GM12878 (cell line): ENCODE data around the gene CHMP1A. TPM values are rescaled to one million over a fixed set of nuclear protein-coding genes. Genes with fewer than 3 reads are reported as not detected.

Source experiments
- ATAC-seq: fragments of 200-7000 bp; cut with Tn5 transposase; 3 replicates; pipeline ENCODE4 v1.9.1; 2020; ENCODE audit warnings: mild to moderate bottlenecking, moderate library complexity
- BruUV-seq: library from RNA; stranded (reverse); fragments of 400-500 nt; replicated peaks from 2 replicates; lab custom pipeline; 2021; lab: Mats Ljungman, UMichigan
- CTCF ChIA-PET: fragments of 300-600 bp; sonication (Branson Sonifier 250); formaldehyde crosslinking; extraction: SDS; loops from one replicate; lab custom pipeline; 2021; ENCODE audit warnings: inconsistent platforms; lab: Yijun Ruan, JAX
- POLR2A ChIA-PET: fragments of 350-600 bp; formaldehyde crosslinking; extraction: SDS; loops from one replicate; lab custom pipeline; 2021; ENCODE audit warnings: inconsistent platforms; lab: Charles Lee
- RAD21 ChIA-PET: fragments of 300-600 bp; sonication (Branson Sonifier 250); formaldehyde crosslinking; loops from one replicate; lab custom pipeline; 2023; ENCODE audit warnings: antibody characterized with exemption; ENCODE audit not compliant: unreplicated experiment; lab: Charles Lee
- SMC1A ChIA-PET: fragments of 300-600 bp; sonication (Branson Sonifier 250); formaldehyde crosslinking; loops from one replicate; lab custom pipeline; 2023; ENCODE audit not compliant: unreplicated experiment, uncharacterized antibody; lab: Charles Lee
- DNase-seq: peaks from one replicate; pipeline ENCODE4 v3.0.0-alpha.2; 2011; ENCODE audit warnings: low read depth, low spot score
- FAIRE-seq: peaks from 3 replicates; lab custom pipeline; 2011; peaks lifted over from hg19 to GRCh38; lab: Jason Lieb, UNC
- H2AFZ ChIP-seq: 2 replicates; pipeline ENCODE4 v1.6.0; 2011; ENCODE audit warnings: low read depth, low read length, control low read depth; ENCODE audit not compliant: control insufficient read depth
- H3K27ac ChIP-seq: 2 replicates; pipeline ENCODE4 v1.5.1; 2011; ENCODE audit warnings: control low read depth; ENCODE audit not compliant: control insufficient read depth, insufficient read depth
- H3K27me3 ChIP-seq, 2 experiments: replicated peaks in 1 of 2; 2 replicates each; pipeline versions ENCODE4 v1.6.0 to v1.6.1; 2011; ENCODE audit warnings: low read length in 1 of 2; ENCODE audit not compliant: control insufficient read depth in 2 of 2, insufficient read depth in 2 of 2
- H3K36me3 ChIP-seq, 2 experiments: 2 replicates each; pipeline ENCODE4 v1.5.1; 2011; ENCODE audit warnings: low read length in 1 of 2; ENCODE audit not compliant: control insufficient read depth in 2 of 2, insufficient read depth in 2 of 2
- H3K4me1 ChIP-seq: 2 replicates; pipeline ENCODE4 v1.6.1; 2011; ENCODE audit warnings: mild to moderate bottlenecking, low read length, moderate library complexity, mixed read lengths; ENCODE audit not compliant: control insufficient read depth, insufficient read depth
- H3K4me2 ChIP-seq: 2 replicates; pipeline ENCODE4 v1.6.0; 2011; ENCODE audit warnings: control low read depth; ENCODE audit not compliant: control insufficient read depth, insufficient read depth
- H3K4me3 ChIP-seq: fragments of 200-600 bp; sonication (generic); 2 replicates; pipeline ENCODE4 v1.5.1; 2016
- H3K79me2 ChIP-seq: 2 replicates; pipeline ENCODE4 v1.6.0; 2011; ENCODE audit warnings: low read length; ENCODE audit not compliant: control insufficient read depth, insufficient read depth
- H3K9ac ChIP-seq: 2 replicates; pipeline ENCODE4 v1.8.0; 2011; ENCODE audit warnings: low read length, control low read depth, mixed read lengths; ENCODE audit not compliant: control insufficient read depth, insufficient read depth
- H3K9me3 ChIP-seq: replicated peaks from 3 replicates; pipeline ENCODE4 v1.5.1; 2011; ENCODE audit warnings: mild to moderate bottlenecking, low read length; ENCODE audit not compliant: control insufficient read depth, insufficient read depth
- H4K20me1 ChIP-seq: 2 replicates; pipeline ENCODE4 v1.6.0; 2011; ENCODE audit not compliant: control insufficient read depth, insufficient read depth
- CHD1 ChIP-seq: IDR thresholded peaks from 2 replicates; pipeline ENCODE4 v1.6.1; 2012; ENCODE audit warnings: low read depth, low read length, improper control_type of control experiment
- IRF4 ChIP-seq: IDR thresholded peaks from 2 replicates; pipeline ENCODE4 v1.6.1; 2011; ENCODE audit warnings: low read depth, low read length
- JUNB ChIP-seq: IDR thresholded peaks from 2 replicates; pipeline ENCODE4 v1.6.1; 2016; ENCODE audit warnings: antibody characterized with exemption, mild to moderate bottlenecking
- KAT2A ChIP-seq: conservative IDR thresholded peaks from 2 replicates; pipeline ENCODE4 v1.6.1; 2011; ENCODE audit warnings: low read depth, low read length; ENCODE audit not compliant: control insufficient read depth
- NFYB ChIP-seq: IDR thresholded peaks from 2 replicates; pipeline ENCODE4 v1.6.1; 2011; ENCODE audit warnings: low read depth, mild to moderate bottlenecking, low read length, improper control_type of control experiment, moderate library complexity; ENCODE audit not compliant: insufficient read depth
- POLR2A ChIP-seq: IDR thresholded peaks from 2 replicates; pipeline ENCODE4 v1.6.1; 2011; ENCODE audit warnings: low read depth, mild to moderate bottlenecking, low read length
- SRF ChIP-seq, 2 experiments: IDR thresholded peaks; 2 replicates each; pipeline ENCODE4 v1.6.1; 2011; ENCODE audit warnings: low read depth in 2 of 2, low read length in 2 of 2, mild to moderate bottlenecking in 1 of 2, moderate library complexity in 1 of 2
- TCF3 ChIP-seq: IDR thresholded peaks from 2 replicates; pipeline ENCODE4 v1.6.1; 2012; ENCODE audit warnings: low read depth, mild to moderate bottlenecking, low read length, borderline replicate concordance; ENCODE audit not compliant: insufficient read depth
- YY1 ChIP-seq: IDR thresholded peaks from 2 replicates; pipeline ENCODE4 v1.6.1; 2011; ENCODE audit warnings: low read depth, mild to moderate bottlenecking, low read length
- ZNF217 ChIP-seq: fragments of 450-650 bp; IDR thresholded peaks from 2 replicates; pipeline ENCODE4 v1.6.1; 2017; ENCODE audit warnings: antibody characterized with exemption, mild to moderate bottlenecking
- WGBS: methylation state at CpG from one replicate; pipeline ENCODE4 v1.1.6; 2016; ENCODE audit warnings: low lambda C conversion rate; ENCODE audit not compliant: insufficient replicate concordance, insufficient coverage; ENCODE audit errors: missing lambda C conversion rate; 5-methylcytosine and 5-hydroxymethylcytosine counted together
- in situ Hi-C: fragments of 300-500 bp; cut with MboI; formaldehyde crosslinking; loops from 9 replicates; pipeline ENCODE4 v1.14.3; 2018; ENCODE audit warnings: mixed read lengths
- intact Hi-C: fragments of 100-400 bp; cut with micrococcal nuclease; formaldehyde crosslinking; loops from one replicate; pipeline ENCODE4 v1.14.2; 2022; ENCODE audit not compliant: unreplicated experiment
- polyA plus RNA-seq, 11 experiments: library from polyadenylated mRNA; depleted of rRNA in 4 of 11; unstranded in 6 of 11; stranded (reverse) in 5 of 11; fragments of >200 nt; fragmentation: Nextera tagmentation in 4 of 11; fragmentation: Illumina TruSeq in 1 of 11; extraction: Ambion mirVana in 4 of 11; extraction: Trizol in 1 of 11; gene quantifications; 1 replicate in 1 of 11; 2 replicates in 10 of 11; pipeline versions ENCODE4 v1.2.1 to v1.2.3, GENCODE V29; 2011 to 2016; ENCODE audit warnings: inconsistent platforms in 2 of 11, missing spikeins in 2 of 11, low read depth in 1 of 11
- total RNA-seq, 4 experiments: library from RNA; depleted of rRNA in 3 of 4; stranded (reverse); fragments of >200 nt in 3 of 4; fragmentation: Illumina TruSeq in 1 of 4; extraction: Trizol in 1 of 4; gene quantifications; 2 replicates each; pipeline versions ENCODE4 v1.2.1 to v1.2.3, GENCODE V29; 2013 to 2021
- TF ChIP-seq, protein P1 (sequence below): fragments of 450-650 bp; IDR thresholded peaks from 2 replicates; pipeline ENCODE4 v1.6.1; 2016; ENCODE audit warnings: mild to moderate bottlenecking, moderate library complexity, borderline replicate concordance
- TF ChIP-seq, protein P2 (sequence below): fragments of 150-350 bp; IDR thresholded peaks from 2 replicates; pipeline ENCODE4 v1.6.1; 2016; ENCODE audit warnings: low read depth, low read length
- TF ChIP-seq, protein P3 (sequence below): IDR thresholded peaks from 2 replicates; pipeline ENCODE4 v1.6.1; 2011; ENCODE audit warnings: borderline replicate concordance, low read depth, mild to moderate bottlenecking, moderate library complexity, mixed read lengths, low read length; ENCODE audit not compliant: insufficient read depth; ENCODE audit errors: extremely low read length

Gene CHMP1A
- total and polyA plus RNA-seq, 10 of the 15 experiments (the other 5 are each of a cell fraction or from before 2014, with no cell fraction given), result 1.0 to 86.7 (median 54.7) TPM

DNA sequence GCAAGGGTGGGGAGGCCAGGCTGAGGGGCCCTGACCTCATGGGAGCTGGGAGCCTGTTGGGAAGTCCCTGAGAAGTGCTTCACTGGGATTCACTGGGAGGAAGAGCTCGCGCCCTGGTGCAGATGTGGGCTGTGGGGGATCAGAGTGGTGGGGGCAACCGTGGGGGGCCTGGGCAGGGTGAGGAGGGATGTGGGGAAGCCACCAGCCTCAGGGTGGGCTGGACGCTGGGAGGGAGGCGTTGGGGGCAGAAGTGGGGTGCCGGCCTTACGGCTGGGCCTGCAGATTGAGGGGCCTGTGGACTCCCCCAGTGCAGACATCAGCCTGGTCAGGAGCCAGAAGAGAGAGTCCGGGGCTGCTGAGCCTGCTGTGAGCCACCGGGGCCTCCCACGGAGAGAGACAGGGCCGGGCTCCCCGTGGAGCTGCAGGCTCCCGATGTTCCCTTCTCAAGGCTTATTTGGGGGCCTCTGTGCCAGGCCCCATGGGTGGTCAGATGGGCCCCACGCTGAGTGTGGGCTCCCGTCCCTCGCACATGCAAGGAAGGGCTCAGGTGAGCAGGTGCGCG is 36.3 kb downstream of the CHMP1A start:
- POLR2A ChIA-PET, result no interaction called here
- intact Hi-C loops, result no loop called here
- SMC1A ChIA-PET, result no interaction called here

More for the DNA sequence above, 36.3 kb downstream of the CHMP1A start:
- Histone ChIP-seq H3K4me2 (no peak overlapping the region), H3K36me3 (no peaks in the 10 kb centered on the region), H3K4me3 (no peak overlapping the region), H4K20me1 (no peaks in the 10 kb centered on the region), H3K9ac (no peak overlapping the region), H3K79me2 (no peaks in the 10 kb centered on the region)
- no peak for TF ChIP-seq TCF3
- no peak for TF ChIP-seq IRF4
- no peak for TF ChIP-seq JUNB
- TF ChIP-seq ZNF217, result no peak
- TF ChIP-seq SRF (IDR thresholded peaks at IDR 0.05; ENCODE audit: low read depth in 2 of 2, low read length in 2 of 2), result no peak
- TF ChIP-seq, protein P1, sequence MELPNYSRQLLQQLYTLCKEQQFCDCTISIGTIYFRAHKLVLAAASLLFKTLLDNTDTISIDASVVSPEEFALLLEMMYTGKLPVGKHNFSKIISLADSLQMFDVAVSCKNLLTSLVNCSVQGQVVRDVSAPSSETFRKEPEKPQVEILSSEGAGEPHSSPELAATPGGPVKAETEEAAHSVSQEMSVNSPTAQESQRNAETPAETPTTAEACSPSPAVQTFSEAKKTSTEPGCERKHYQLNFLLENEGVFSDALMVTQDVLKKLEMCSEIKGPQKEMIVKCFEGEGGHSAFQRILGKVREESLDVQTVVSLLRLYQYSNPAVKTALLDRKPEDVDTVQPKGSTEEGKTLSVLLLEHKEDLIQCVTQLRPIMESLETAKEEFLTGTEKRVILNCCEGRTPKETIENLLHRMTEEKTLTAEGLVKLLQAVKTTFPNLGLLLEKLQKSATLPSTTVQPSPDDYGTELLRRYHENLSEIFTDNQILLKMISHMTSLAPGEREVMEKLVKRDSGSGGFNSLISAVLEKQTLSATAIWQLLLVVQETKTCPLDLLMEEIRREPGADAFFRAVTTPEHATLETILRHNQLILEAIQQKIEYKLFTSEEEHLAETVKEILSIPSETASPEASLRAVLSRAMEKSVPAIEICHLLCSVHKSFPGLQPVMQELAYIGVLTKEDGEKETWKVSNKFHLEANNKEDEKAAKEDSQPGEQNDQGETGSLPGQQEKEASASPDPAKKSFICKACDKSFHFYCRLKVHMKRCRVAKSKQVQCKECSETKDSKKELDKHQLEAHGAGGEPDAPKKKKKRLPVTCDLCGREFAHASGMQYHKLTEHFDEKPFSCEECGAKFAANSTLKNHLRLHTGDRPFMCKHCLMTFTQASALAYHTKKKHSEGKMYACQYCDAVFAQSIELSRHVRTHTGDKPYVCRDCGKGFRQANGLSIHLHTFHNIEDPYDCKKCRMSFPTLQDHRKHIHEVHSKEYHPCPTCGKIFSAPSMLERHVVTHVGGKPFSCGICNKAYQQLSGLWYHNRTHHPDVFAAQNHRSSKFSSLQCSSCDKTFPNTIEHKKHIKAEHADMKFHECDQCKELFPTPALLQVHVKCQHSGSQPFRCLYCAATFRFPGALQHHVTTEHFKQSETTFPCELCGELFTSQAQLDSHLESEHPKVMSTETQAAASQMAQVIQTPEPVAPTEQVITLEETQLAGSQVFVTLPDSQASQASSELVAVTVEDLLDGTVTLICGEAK, result no peak
- TF ChIP-seq YY1, result no peak
- TF ChIP-seq NFYB, result no peak
- TF ChIP-seq, protein P2, sequence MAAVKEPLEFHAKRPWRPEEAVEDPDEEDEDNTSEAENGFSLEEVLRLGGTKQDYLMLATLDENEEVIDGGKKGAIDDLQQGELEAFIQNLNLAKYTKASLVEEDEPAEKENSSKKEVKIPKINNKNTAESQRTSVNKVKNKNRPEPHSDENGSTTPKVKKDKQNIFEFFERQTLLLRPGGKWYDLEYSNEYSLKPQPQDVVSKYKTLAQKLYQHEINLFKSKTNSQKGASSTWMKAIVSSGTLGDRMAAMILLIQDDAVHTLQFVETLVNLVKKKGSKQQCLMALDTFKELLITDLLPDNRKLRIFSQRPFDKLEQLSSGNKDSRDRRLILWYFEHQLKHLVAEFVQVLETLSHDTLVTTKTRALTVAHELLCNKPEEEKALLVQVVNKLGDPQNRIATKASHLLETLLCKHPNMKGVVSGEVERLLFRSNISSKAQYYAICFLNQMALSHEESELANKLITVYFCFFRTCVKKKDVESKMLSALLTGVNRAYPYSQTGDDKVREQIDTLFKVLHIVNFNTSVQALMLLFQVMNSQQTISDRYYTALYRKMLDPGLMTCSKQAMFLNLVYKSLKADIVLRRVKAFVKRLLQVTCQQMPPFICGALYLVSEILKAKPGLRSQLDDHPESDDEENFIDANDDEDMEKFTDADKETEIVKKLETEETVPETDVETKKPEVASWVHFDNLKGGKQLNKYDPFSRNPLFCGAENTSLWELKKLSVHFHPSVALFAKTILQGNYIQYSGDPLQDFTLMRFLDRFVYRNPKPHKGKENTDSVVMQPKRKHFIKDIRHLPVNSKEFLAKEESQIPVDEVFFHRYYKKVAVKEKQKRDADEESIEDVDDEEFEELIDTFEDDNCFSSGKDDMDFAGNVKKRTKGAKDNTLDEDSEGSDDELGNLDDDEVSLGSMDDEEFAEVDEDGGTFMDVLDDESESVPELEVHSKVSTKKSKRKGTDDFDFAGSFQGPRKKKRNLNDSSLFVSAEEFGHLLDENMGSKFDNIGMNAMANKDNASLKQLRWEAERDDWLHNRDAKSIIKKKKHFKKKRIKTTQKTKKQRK, result no peak
- TF ChIP-seq, protein P3, sequence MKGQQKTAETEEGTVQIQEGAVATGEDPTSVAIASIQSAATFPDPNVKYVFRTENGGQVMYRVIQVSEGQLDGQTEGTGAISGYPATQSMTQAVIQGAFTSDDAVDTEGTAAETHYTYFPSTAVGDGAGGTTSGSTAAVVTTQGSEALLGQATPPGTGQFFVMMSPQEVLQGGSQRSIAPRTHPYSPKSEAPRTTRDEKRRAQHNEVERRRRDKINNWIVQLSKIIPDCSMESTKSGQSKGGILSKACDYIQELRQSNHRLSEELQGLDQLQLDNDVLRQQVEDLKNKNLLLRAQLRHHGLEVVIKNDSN, result no peak
- TF ChIP-seq CHD1, result no peak
- TF ChIP-seq POLR2A, result no peak
- no peak for TF ChIP-seq KAT2A
- TF ChIP-seq, all 136 proteins: peak for 0
- DNase-seq, result no peak
- BruUV-seq, result no TSS peak
- no peak for ATAC-seq
- RAD21 ChIA-PET, result no interaction called here
- no peak overlapping the region for H3K27ac ChIP-seq
- H3K9me3 ChIP-seq, result no peaks in the 10 kb centered on the region
- 65% methylated on average over 11 of the region's 18 CpGs for WGBS
- no peak for FAIRE-seq
- H2AFZ ChIP-seq, result no peak overlapping the region
- 0 out of 4 replicates have a peak, but pooled peaks cover 0 to 2% of the 10 kb centered on the region in 2 experiments for H3K27me3 ChIP-seq
- in situ Hi-C loops, result no loop called here
- CTCF ChIA-PET, result no interaction called here
- no peaks in the 10 kb centered on the region for H3K4me1 ChIP-seq
